ENCODE measurements around the gene TREML4. TPM values are rescaled to one million over a fixed set of nuclear protein-coding genes. Genes with fewer than 3 reads are reported as not detected.

The TREML4 gene
- polyA plus RNA-seq, 1 donor from 2014 or later, result not detected

GRCh38 chr6:41181566-41181965, 46.6 kb upstream of the TREML4 start:
- H3K9ac ChIP-seq (ENCODE audit: low read length), result no peak overlapping the region
- H3K36me3 ChIP-seq (ENCODE audit: insufficient read depth, low read length), result no peaks in the 10 kb centered on the region
- H4K20me1 ChIP-seq (ENCODE audit: insufficient read depth), result no peaks in the 10 kb centered on the region
- no peak overlapping the region for H3K27ac ChIP-seq (ENCODE audit: low read length)
- H3K9me2 ChIP-seq (ENCODE audit: insufficient read depth, low read length), result no peaks in the 10 kb centered on the region
- TF ChIP-seq REST (IDR thresholded peaks at IDR 0.05; ENCODE audit: borderline replicate concordance) (no peak), RAD21 (conservative IDR thresholded peaks at IDR 0.05) (no peak), CTCF (IDR thresholded peaks at IDR 0.05; ENCODE audit: poor library complexity, severe bottlenecking) (no peak), SMC3 (conservative IDR thresholded peaks at IDR 0.05; ENCODE audit: poor library complexity) (no peak), POLR2AphosphoS5 (IDR thresholded peaks at IDR 0.05) (no peak), EZH2 (IDR thresholded peaks at IDR 0.05; ENCODE audit: borderline replicate concordance, insufficient read depth, low read length, poor library complexity, severe bottlenecking) (no peak), MXI1 (conservative IDR thresholded peaks at IDR 0.05; ENCODE audit: poor library complexity, severe bottlenecking) (no peak), TAF1 (IDR thresholded peaks at IDR 0.05; ENCODE audit: low read depth) (no peak), EP300 (conservative IDR thresholded peaks at IDR 0.05; ENCODE audit: poor library complexity, severe bottlenecking) (no peak)
- H3K27me3 ChIP-seq (ENCODE audit: insufficient read depth, low read depth, low read length), result no peaks in the 10 kb centered on the region
- no peaks in the 10 kb centered on the region for H3K9me3 ChIP-seq (ENCODE audit: low read length)
- H3K79me2 ChIP-seq (replicated peaks; ENCODE audit: insufficient read depth, low read length), result no peaks in the 10 kb centered on the region
- no peak overlapping the region for H3K4me2 ChIP-seq (ENCODE audit: low read length)
- H2AFZ ChIP-seq (ENCODE audit: low read depth, low read length), result no peak overlapping the region
- no peaks in the 10 kb centered on the region for H3F3A ChIP-seq (ENCODE audit: insufficient read depth, low read length, poor library complexity, severe bottlenecking)
- H3K4me3 ChIP-seq (ENCODE audit: low read length), result no peak overlapping the region

- Histone ChIP-seq H3K9ac (ENCODE audit: low read length) (no peak overlapping the region), H3K4me3 (ENCODE audit: low read length) (no peak overlapping the region), H3K36me3 (ENCODE audit: insufficient read depth, low read length) (no peaks in the 10 kb centered on the region), H3F3A (ENCODE audit: insufficient read depth, low read length, poor library complexity, severe bottlenecking) (no peaks in the 10 kb centered on the region), H3K79me2 (replicated peaks; ENCODE audit: insufficient read depth, low read length) (no peaks in the 10 kb centered on the region), H3K27ac (ENCODE audit: low read length) (no peak overlapping the region), H3K27me3 (ENCODE audit: insufficient read depth, low read depth, low read length) (no peaks in the 10 kb centered on the region), H3K9me3 (ENCODE audit: low read length) (no peaks in the 10 kb centered on the region), H3K4me2 (ENCODE audit: low read length) (no peak overlapping the region), H4K20me1 (ENCODE audit: insufficient read depth) (no peaks in the 10 kb centered on the region), H3K9me2 (ENCODE audit: insufficient read depth, low read length) (no peaks in the 10 kb centered on the region), H2AFZ (ENCODE audit: low read depth, low read length) (no peak overlapping the region)
- no peak for TF ChIP-seq EZH2 (IDR thresholded peaks at IDR 0.05; ENCODE audit: borderline replicate concordance, insufficient read depth, low read length, poor library complexity, severe bottlenecking)
These were observed 45.8 kb upstream of the TREML4 start for GRCh38 chr6:41182069-41183034.
